HG03025 (cell line): Measurements from ENCODE around the gene TYRO3.

Experiments used
- ATAC-seq: cut with Tn5 transposase; IDR thresholded peaks from one replicate; pipeline ENCODE4 v1.9.1; 2021; ENCODE audit warnings: mild to moderate bottlenecking, moderate library complexity; ENCODE audit not compliant: unreplicated experiment, low FRiP score

The TYRO3 gene

DNA sequence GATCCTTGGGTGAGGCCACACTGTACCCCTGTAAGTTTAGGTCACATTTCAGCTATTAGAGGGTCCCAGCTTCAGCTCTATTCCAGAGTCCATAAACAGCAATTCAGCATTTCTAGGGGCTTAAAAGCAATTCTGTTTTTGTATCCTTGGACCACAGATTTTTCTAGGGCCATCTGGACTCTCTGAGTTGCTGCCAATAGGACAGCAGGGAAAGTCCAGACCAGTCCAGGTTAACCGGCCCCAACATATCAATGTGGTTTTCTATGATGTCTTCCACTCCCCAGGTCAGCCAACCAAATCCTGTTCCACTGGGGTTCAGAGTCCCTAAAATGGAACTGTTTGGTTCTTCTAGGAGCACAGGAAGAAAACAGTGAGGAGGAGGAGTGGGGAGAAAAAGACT, 40.0 kb downstream of the TYRO3 start:
- ATAC-seq, result no peak

- no peak for ATAC-seq
Measured at GRCh38 chr15:41603411-41603935, 44.5 kb downstream of the TYRO3 start.

- ATAC-seq, result no peak
Measured at GRCh38 chr15:41603941-41604911, 45.2 kb downstream of the TYRO3 start.

- no peak for ATAC-seq
Measured at GRCh38 chr15:41605566-41605965, 46.6 kb downstream of the TYRO3 start.

- no peak for ATAC-seq
Measured at GRCh38 chr15:41606997-41607396, 48.0 kb downstream of the TYRO3 start.

DNA sequence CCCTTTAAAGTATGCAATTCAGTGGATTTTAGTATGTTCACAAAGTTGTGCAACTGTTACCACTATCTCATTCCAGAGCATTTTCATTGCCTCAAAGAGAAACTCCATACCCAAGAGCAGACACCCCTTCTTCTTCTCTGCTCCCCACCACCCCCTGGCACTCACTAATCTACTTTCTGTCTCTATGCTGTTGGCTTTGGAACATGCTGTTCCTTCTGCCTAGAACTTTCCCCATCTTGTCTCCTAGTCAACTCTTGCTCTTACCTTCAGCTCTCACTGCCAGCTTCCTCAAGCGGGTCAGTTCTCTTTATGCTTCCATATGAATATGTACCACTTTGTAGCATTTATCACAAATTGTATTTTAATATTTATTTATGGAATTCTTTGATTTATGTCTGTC, 50.1 kb downstream of the TYRO3 start:
- ATAC-seq, result no peak

DNA sequence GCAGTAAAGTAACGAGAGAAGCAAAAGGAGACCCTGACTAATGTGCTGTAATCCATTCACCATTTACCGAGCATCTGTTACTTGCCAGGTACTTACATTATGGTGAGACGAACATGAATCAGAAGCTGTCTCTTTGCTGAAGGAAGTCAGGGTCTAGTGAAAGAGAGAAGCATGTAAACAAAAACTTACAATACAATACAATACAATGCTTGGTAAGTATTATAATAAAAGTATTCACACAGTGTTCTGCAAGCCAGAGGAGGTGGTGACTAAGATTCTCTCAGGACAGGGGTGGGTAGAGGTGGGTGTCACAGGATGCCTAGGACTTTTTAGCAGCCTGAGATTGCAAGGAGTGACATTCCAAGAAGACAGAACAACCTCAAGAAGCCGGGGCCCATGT, 51.0 kb downstream of the TYRO3 start:
- ATAC-seq, result no peak

- no peak for ATAC-seq
Measured at GRCh38 chr15:41620536-41621199, 61.7 kb downstream of the TYRO3 start.

DNA sequence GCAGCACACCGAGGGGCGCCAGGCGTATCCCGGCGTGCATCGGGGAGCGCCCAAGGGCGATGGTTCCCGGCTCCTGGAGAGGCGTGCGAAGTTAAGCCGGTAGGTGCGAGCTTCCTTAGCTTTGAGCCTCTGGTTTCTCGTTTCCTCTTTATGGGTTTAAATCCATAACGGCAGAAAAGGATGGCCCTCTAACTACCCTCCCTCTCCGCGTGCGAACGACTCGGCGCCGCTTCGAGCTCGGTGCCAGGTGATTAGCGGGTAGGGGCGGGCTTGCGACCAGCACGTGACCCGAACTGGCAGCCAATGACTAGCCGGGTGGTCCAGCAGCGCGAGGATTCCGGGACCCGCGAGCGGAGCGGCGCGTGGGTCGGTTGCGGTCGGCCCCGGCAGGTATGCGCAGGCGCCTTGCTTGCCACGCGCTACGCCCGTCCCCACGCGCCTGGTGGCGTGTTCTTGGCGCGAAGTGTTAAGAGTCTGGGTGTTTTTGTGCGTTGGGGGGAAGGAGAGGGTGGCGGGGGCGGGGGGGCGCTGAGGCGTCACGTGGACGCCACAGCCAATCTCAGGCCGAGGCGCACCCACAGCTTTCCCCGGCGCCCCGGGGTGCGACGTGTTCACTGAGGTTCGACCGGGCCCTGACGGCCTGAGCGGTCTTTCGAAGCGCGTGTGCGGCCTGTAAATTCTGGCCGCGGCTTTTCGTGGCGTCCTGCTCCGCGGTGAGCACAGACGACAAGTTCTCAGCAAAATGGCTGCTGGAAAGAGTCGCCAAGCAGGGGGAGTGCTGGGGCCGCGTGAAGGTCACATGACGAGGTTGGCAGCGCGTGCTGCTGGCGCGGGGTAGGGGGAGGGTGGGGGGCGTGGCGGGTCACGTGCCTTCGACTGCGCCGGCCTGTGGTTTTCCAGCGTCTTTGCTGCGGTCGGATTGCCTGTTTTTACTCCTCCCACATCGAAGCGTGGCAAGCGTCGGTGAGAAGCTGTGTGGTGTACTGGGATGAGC, 62.5 kb downstream of the TYRO3 start:
- ATAC-seq, result no peak

- ATAC-seq, result no peak
Measured at GRCh38 chr15:41622901-41623300, 63.9 kb downstream of the TYRO3 start.

GRCh38 chr15:41627203-41627602, 68.2 kb downstream of the TYRO3 start:
- no peak for ATAC-seq

DNA sequence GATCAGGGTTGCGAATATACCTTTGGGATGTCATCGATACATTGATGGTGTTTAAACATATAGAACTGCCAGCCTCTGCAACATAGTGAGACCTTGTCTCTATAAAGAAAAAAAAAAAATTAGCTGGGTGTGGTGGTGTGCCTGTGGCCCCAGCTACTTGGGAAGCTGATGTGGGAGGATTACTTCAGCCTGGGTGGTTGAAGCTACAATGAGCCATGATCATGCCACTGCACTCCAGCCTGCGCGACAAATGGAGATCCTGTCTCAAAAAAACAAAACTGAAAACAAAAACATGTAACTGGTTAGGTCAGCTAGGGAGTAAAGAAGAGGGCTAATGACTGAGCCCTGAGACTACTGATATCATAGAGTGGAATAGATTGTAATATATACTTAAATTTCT, 70.5 kb downstream of the TYRO3 start:
- ATAC-seq, result no peak

GRCh38 chr15:41629883-41630282, 70.9 kb downstream of the TYRO3 start:
- no peak for ATAC-seq

DNA sequence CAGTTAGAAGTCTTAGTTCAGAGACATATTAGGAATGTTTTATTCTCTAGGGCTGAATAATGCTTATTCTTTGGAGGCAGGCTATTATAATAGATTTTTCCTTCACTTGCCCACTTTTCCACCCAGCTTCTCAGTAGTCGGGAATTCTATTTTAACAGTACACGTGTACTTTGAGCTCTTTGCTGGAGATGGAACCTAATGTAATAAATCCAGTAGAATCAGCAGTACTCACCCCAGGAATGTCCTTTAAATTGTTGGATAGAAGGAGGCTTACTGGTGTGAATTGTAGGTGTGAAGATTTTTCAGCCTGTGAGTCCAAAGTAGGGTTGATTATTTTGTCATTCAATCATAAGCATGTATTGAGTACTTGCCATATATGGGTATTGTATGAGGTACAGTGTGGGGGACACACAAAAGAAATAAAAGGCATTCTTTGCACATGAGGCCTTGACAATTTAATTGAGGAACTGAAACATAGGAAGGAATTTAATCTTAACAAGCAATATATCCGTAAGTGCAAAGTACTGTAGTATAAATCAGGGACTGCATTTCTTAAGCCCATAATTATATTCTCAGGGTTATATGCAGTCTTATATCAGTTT, 71.7 kb downstream of the TYRO3 start:
- no peak for ATAC-seq

DNA sequence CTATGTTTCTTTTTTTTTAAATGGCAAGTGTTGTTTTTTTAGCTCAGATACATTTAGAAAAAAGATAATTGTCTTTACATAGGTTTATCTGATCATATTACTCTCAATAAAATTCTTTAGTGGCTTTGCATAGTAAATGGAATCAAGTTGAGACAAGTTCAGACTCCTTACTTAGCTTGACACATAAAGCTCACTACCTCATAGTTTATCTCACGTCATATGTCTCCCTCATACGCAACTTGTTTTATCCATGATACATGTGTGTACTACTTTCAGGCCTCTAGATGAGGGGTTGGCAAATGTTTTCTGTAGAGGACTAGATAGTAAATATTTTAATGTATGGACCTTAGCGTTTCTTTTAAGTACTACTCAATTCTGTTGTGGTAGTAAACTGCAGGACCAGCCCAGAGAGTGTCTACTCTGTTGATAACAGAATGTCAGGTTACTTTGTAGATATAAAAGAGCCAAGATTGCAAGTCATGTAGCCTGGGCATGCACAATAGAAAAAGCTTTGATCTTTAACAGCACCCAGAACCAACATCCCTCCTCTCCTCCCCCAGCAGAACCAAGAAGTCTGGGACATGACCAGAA, 73.0 kb downstream of the TYRO3 start:
- ATAC-seq, result no peak
